Neural progenitor cell (in vitro differentiated cells): ENCODE measurements around the gene UNC45B. TPM values are rescaled to one million over a fixed set of nuclear protein-coding genes. Genes with fewer than 3 reads are reported as not detected.
"Not testable (repeated sequence)": the region's sequence is repeated elsewhere in the genome, so short reads cannot be mapped to it uniquely, and the experiment has no call there.

Experiments used
- DNase-seq: peaks from one replicate; pipeline ENCODE4 v3.0.0-alpha.2; 2016; ENCODE audit warnings: low spot score
- H2AFZ ChIP-seq: fragments of 200-600 bp; sonication (generic); replicated peaks from 2 replicates; pipeline ENCODE4 v1.6.1; 2016; ENCODE audit warnings: antibody characterized with exemption
- H3F3A ChIP-seq: fragments of 200-600 bp; sonication (generic); 2 replicates; pipeline ENCODE4 v1.6.1; 2016; ENCODE audit warnings: antibody characterized with exemption, low read depth
- H3K27ac ChIP-seq: fragments of 200-600 bp; sonication (generic); 2 replicates; pipeline ENCODE4 v1.5.1; 2016; ENCODE audit warnings: mild to moderate bottlenecking
- H3K27me3 ChIP-seq: fragments of 200-600 bp; sonication (generic); 2 replicates; pipeline ENCODE4 v1.6.1; 2016; ENCODE audit warnings: mild to moderate bottlenecking, moderate library complexity
- H3K36me3 ChIP-seq: fragments of 200-600 bp; sonication (generic); 2 replicates; pipeline ENCODE4 v1.5.1; 2016
- H3K4me1 ChIP-seq: fragments of 200-600 bp; sonication (generic); 2 replicates; pipeline ENCODE4 v1.6.1; 2016; ENCODE audit warnings: mixed run types
- H3K4me2 ChIP-seq: fragments of 200-600 bp; sonication (generic); 2 replicates; pipeline ENCODE4 v1.6.1; 2016
- H3K4me3 ChIP-seq: fragments of 200-600 bp; sonication (generic); 2 replicates; pipeline ENCODE4 v1.5.1; 2016
- H3K79me2 ChIP-seq: fragments of 200-600 bp; sonication (generic); 2 replicates; pipeline ENCODE4 v1.6.1; 2016; ENCODE audit warnings: low read depth
- H3K9ac ChIP-seq: fragments of 200-600 bp; sonication (generic); 2 replicates; pipeline ENCODE4 v1.6.1; 2016
- H3K9me3 ChIP-seq: fragments of 200-600 bp; sonication (generic); 2 replicates; pipeline ENCODE4 v1.5.1; 2016; ENCODE audit warnings: low read depth
- H4K20me1 ChIP-seq: fragments of 200-600 bp; sonication (generic); 2 replicates; pipeline ENCODE4 v1.6.1; 2016; ENCODE audit warnings: low read depth
- H3K27ac Mint-ChIP-seq: 3 replicates; pipeline ENCODE4 v1.8.0; 2021; ENCODE audit warnings: mixed read lengths
- H3K27me3 Mint-ChIP-seq: 2 replicates; pipeline ENCODE4 v1.8.0; 2022; ENCODE audit warnings: low read depth, mild to moderate bottlenecking, inconsistent platforms, moderate library complexity, mixed read lengths; ENCODE audit not compliant: insufficient read depth
- H3K36me3 Mint-ChIP-seq: 3 replicates; pipeline ENCODE4 v1.8.0; 2021; ENCODE audit warnings: mixed read lengths
- H3K4me1 Mint-ChIP-seq: 3 replicates; pipeline ENCODE4 v1.8.0; 2021; ENCODE audit warnings: mixed read lengths
- H3K4me3 Mint-ChIP-seq: 3 replicates; pipeline ENCODE4 v1.8.0; 2021; ENCODE audit warnings: mild to moderate bottlenecking, moderate library complexity, mixed read lengths
- H3K9me3 Mint-ChIP-seq: 3 replicates; pipeline ENCODE4 v1.8.0; 2020; ENCODE audit warnings: mixed read lengths
- CTCF ChIP-seq: fragments of 200-600 bp; sonication (generic); IDR thresholded peaks from 2 replicates; pipeline ENCODE4 v1.5.1; 2017; ENCODE audit warnings: antibody characterized with exemption, mild to moderate bottlenecking
- EZH2 ChIP-seq: fragments of 200-600 bp; sonication (generic); IDR thresholded peaks from 2 replicates; pipeline ENCODE4 v1.6.1; 2017; ENCODE audit warnings: antibody characterized with exemption, mild to moderate bottlenecking, moderate library complexity
- EZH2phosphoT487 ChIP-seq: fragments of 200-600 bp; sonication (generic); IDR thresholded peaks from 2 replicates; pipeline ENCODE4 v1.6.1; 2017; ENCODE audit warnings: antibody characterized with exemption
- total RNA-seq: library from RNA; depleted of rRNA; stranded (reverse); fragments of >200 nt; gene quantifications from 2 replicates; pipeline ENCODE4 v1.2.3, GENCODE V29; 2015; ENCODE audit warnings: low replicate concordance

UNC45B gene
- total RNA-seq, 1 donor from 2014 or later: not detected

GRCh38 chr17:35227546-35227945 lies 79.9 kb downstream of the UNC45B start:
- no peak overlapping the region for H3K27ac Mint-ChIP-seq
- no peaks in the 10 kb centered on the region for H3K36me3 Mint-ChIP-seq
- TF ChIP-seq CTCF: no peak
- no peak for TF ChIP-seq EZH2
- no peak for TF ChIP-seq EZH2phosphoT487
- H4K20me1 ChIP-seq: no peaks in the 10 kb centered on the region
- H3K36me3 ChIP-seq: no peaks in the 10 kb centered on the region
- H3K4me2 ChIP-seq: no peak overlapping the region
- H3F3A ChIP-seq: no peaks in the 10 kb centered on the region
- no peaks in the 10 kb centered on the region for H3K27me3 ChIP-seq
- H3K79me2 ChIP-seq: no peaks in the 10 kb centered on the region
- H3K9ac ChIP-seq: no peak overlapping the region
- no peaks in the 10 kb centered on the region for H3K4me1 ChIP-seq
- no peak overlapping the region for H3K27ac ChIP-seq
- H3K4me1 Mint-ChIP-seq: no peaks in the 10 kb centered on the region
- H3K9me3 Mint-ChIP-seq: no peaks in the 10 kb centered on the region
- peaks cover 10% of the 10 kb centered on the region for H3K27me3 Mint-ChIP-seq
- no peak overlapping the region for H2AFZ ChIP-seq
- no peak overlapping the region for H3K4me3 ChIP-seq
- no peak for DNase-seq
- H3K9me3 ChIP-seq: no peaks in the 10 kb centered on the region
- H3K4me3 Mint-ChIP-seq: no peak overlapping the region

- Mint-ChIP-seq H3K27ac (no peak overlapping the region), H3K9me3 (no peaks in the 10 kb centered on the region), H3K4me3 (no peak overlapping the region), H3K27me3 (peaks cover 10% of the 10 kb centered on the region), H3K36me3 (no peaks in the 10 kb centered on the region), H3K4me1 (no peaks in the 10 kb centered on the region)
- Histone ChIP-seq H3K4me3 (no peak overlapping the region), H3K27me3 (no peaks in the 10 kb centered on the region), H3F3A (no peaks in the 10 kb centered on the region), H3K79me2 (no peaks in the 10 kb centered on the region), H2AFZ (no peak overlapping the region), H3K27ac (no peak overlapping the region), H3K4me1 (no peaks in the 10 kb centered on the region), H4K20me1 (no peaks in the 10 kb centered on the region), H3K9ac (no peak overlapping the region), H3K36me3 (no peaks in the 10 kb centered on the region), H3K9me3 (no peaks in the 10 kb centered on the region), H3K4me2 (no peak overlapping the region)
- DNase-seq: no peak
- TF ChIP-seq EZH2phosphoT487 (no peak), EZH2 (no peak), CTCF (no peak)
Observed at GRCh38 chr17:35229638-35230037, 82.0 kb downstream of the UNC45B start.

GRCh38 chr17:35234315-35234714 lies 86.7 kb downstream of the UNC45B start:
- not testable (repeated sequence) for H3K36me3 Mint-ChIP-seq, H2AFZ ChIP-seq, H3K9ac ChIP-seq, H3K4me3 ChIP-seq, H3K27me3 ChIP-seq, H3K4me3 Mint-ChIP-seq, H3K4me1 Mint-ChIP-seq, H4K20me1 ChIP-seq, H3K79me2 ChIP-seq, H3K4me1 ChIP-seq, H3K4me2 ChIP-seq, H3K27me3 Mint-ChIP-seq, H3K9me3 Mint-ChIP-seq, H3K9me3 ChIP-seq, DNase-seq, H3K27ac ChIP-seq, H3F3A ChIP-seq, H3K36me3 ChIP-seq, H3K27ac Mint-ChIP-seq

GRCh38 chr17:35235289-35235688 lies 87.7 kb downstream of the UNC45B start:
- no peaks in the 10 kb centered on the region for H3K9me3 Mint-ChIP-seq
- H3K4me1 Mint-ChIP-seq: no peaks in the 10 kb centered on the region
- Histone ChIP-seq H4K20me1 (no peaks in the 10 kb centered on the region), H3K9me3 (no peaks in the 10 kb centered on the region), H3K27ac (no peak overlapping the region), H3K79me2 (no peaks in the 10 kb centered on the region), H2AFZ (no peak overlapping the region), H3K4me2 (no peak overlapping the region), H3K27me3 (no peaks in the 10 kb centered on the region), H3K4me3 (no peak overlapping the region), H3K4me1 (no peaks in the 10 kb centered on the region), H3K36me3 (no peaks in the 10 kb centered on the region), H3K9ac (no peak overlapping the region), H3F3A (no peaks in the 10 kb centered on the region)
- H3K27me3 Mint-ChIP-seq: peaks cover 9% of the 10 kb centered on the region
- no peak for DNase-seq
- no peaks in the 10 kb centered on the region for H3K36me3 Mint-ChIP-seq
- no peak overlapping the region for H3K4me3 Mint-ChIP-seq
- TF ChIP-seq EZH2 (no peak), EZH2phosphoT487 (no peak), CTCF (no peak)
- H3K27ac Mint-ChIP-seq: no peak overlapping the region
